Vagina (tissue), 2 donors: ENCODE data around the gene MYO1D.
"Not testable (repeated sequence)": the region's sequence is repeated elsewhere in the genome, so short reads cannot be mapped to it uniquely, and the experiment has no call there.

Source experiments
- POLR2A ChIP-seq, 2 donors: fragments of 450-650 bp; IDR thresholded peaks; one replicate each; pipeline ENCODE4 v1.6.1; 2017; ENCODE audit warnings: antibody characterized with exemption in 2 of 2, mild to moderate bottlenecking in 2 of 2, moderate library complexity in 2 of 2
- POLR2AphosphoS5 ChIP-seq, 2 donors: sonication (generic); formaldehyde crosslinking; IDR thresholded peaks; one replicate each; pipeline ENCODE4 v1.9.0; 2017; ENCODE audit warnings: antibody characterized with exemption in 2 of 2, mild to moderate bottlenecking in 2 of 2, low read depth in 1 of 2; ENCODE audit not compliant: insufficient read depth in 1 of 2
- TF ChIP-seq, protein P1 (sequence below), 3 experiments: fragments of 450-650 bp in 2 of 3; fragments of 200-600 bp in 1 of 3; sonication (generic) in 1 of 3; IDR thresholded peaks; one replicate each; pipeline ENCODE4 v1.5.1; 2017 to 2019; ENCODE audit warnings: antibody characterized with exemption in 3 of 3, mild to moderate bottlenecking in 2 of 3, moderate library complexity in 2 of 3

DNA sequence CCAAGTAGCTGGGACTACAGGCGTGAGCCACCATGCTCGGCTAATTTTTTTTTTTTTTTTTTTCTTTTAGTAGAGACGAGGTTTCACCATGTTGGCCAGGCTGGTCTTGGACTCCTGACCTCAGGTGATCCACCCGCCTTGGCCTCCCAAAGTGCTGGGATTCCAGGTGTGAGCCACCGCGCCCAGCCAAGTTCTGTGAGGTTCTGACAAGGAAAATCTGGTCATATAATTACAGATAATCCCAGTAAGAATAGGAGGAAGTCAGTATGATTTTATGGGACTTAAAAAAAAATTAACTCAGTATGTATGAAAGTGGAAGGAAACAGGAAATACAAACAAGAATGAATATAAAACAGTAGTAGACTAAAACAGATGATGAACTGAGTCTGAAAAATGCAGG lies 426.5 kb downstream of the MYO1D start:
- TF ChIP-seq POLR2AphosphoS5 (IDR thresholded peaks at IDR 0.05; ENCODE audit: insufficient read depth in 1 of 2, low read depth in 1 of 2); POLR2A (IDR thresholded peaks at IDR 0.05): not testable (repeated sequence)
- TF ChIP-seq, protein P1, sequence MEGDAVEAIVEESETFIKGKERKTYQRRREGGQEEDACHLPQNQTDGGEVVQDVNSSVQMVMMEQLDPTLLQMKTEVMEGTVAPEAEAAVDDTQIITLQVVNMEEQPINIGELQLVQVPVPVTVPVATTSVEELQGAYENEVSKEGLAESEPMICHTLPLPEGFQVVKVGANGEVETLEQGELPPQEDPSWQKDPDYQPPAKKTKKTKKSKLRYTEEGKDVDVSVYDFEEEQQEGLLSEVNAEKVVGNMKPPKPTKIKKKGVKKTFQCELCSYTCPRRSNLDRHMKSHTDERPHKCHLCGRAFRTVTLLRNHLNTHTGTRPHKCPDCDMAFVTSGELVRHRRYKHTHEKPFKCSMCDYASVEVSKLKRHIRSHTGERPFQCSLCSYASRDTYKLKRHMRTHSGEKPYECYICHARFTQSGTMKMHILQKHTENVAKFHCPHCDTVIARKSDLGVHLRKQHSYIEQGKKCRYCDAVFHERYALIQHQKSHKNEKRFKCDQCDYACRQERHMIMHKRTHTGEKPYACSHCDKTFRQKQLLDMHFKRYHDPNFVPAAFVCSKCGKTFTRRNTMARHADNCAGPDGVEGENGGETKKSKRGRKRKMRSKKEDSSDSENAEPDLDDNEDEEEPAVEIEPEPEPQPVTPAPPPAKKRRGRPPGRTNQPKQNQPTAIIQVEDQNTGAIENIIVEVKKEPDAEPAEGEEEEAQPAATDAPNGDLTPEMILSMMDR (IDR thresholded peaks at IDR 0.05), result not testable (repeated sequence)
